ENCODE measurements around the gene EDA. TPM values are rescaled to one million over a fixed set of nuclear protein-coding genes. Genes with fewer than 3 reads are reported as not detected.

Gene EDA
- total RNA-seq, 2 experiments from 2014 or later = 1.8 to 3.9 TPM

DNA sequence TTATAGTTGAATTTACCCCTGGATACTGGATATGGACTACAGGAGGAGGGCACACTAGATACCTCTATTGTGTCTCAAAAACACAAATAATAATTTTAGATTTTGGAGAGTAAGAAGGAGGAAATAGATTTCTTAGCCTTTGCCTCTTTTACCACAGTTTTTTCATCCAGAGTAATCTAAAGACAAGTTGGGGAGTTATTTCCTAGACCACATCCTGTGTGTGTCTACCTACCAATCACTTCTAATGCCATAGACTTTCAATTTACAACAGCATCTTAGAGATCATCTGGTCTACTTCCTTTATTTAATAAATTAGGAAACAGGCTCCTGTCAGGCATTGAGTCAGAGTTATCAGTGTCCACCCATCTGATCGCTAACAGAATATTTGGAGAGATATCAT is 191.5 kb downstream of the EDA start:
- TF ChIP-seq EZH2phosphoT487 (IDR thresholded peaks at IDR 0.05; ENCODE audit: borderline replicate concordance, low read depth, low read length) = no peak
- TF ChIP-seq, protein P1, sequence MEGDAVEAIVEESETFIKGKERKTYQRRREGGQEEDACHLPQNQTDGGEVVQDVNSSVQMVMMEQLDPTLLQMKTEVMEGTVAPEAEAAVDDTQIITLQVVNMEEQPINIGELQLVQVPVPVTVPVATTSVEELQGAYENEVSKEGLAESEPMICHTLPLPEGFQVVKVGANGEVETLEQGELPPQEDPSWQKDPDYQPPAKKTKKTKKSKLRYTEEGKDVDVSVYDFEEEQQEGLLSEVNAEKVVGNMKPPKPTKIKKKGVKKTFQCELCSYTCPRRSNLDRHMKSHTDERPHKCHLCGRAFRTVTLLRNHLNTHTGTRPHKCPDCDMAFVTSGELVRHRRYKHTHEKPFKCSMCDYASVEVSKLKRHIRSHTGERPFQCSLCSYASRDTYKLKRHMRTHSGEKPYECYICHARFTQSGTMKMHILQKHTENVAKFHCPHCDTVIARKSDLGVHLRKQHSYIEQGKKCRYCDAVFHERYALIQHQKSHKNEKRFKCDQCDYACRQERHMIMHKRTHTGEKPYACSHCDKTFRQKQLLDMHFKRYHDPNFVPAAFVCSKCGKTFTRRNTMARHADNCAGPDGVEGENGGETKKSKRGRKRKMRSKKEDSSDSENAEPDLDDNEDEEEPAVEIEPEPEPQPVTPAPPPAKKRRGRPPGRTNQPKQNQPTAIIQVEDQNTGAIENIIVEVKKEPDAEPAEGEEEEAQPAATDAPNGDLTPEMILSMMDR (conservative IDR thresholded peaks at IDR 0.05; ENCODE audit: low read length) = no peak
- CTCF ChIA-PET (ENCODE audit: unreplicated experiment) = no interaction called here

GRCh38 chrX:69808375-69808774 is 192.5 kb downstream of the EDA start:
- intact Hi-C loops (cut with micrococcal nuclease; ENCODE audit: unreplicated experiment) = no loop called here
- no peaks in the 10 kb centered on the region for H4K20me1 ChIP-seq (ENCODE audit: insufficient read depth, low read length)
- no peak for DNase-seq (ENCODE audit: low spot score)
- no peaks in the 10 kb centered on the region for H3K4me1 ChIP-seq (ENCODE audit: insufficient read depth, low read length, poor library complexity, severe bottlenecking)
- no peak overlapping the region for H2AFZ ChIP-seq (ENCODE audit: low read length)
- no peaks in the 10 kb centered on the region for H3K36me3 ChIP-seq (ENCODE audit: insufficient read depth, low read length)
- no peak overlapping the region for H3K4me3 ChIP-seq (ENCODE audit: low read depth, low read length, poor library complexity, severe bottlenecking)
- no peaks in the 10 kb centered on the region for H3K9me2 ChIP-seq (ENCODE audit: insufficient read depth, low read length)
- H3K27ac ChIP-seq (ENCODE audit: low read depth, low read length, poor library complexity, severe bottlenecking) = no peak overlapping the region
- TF ChIP-seq, protein P1 (conservative IDR thresholded peaks at IDR 0.05; ENCODE audit: low read length) = no peak
- TF ChIP-seq EZH2phosphoT487 (IDR thresholded peaks at IDR 0.05; ENCODE audit: borderline replicate concordance, low read depth, low read length) = no peak
- no peaks in the 10 kb centered on the region for H3K79me2 ChIP-seq (ENCODE audit: insufficient read depth, low read depth, low read length)
- ChIA-PET CTCF (ENCODE audit: unreplicated experiment) (no interaction called here), POLR2A (no interaction called here)
- H3K4me2 ChIP-seq (ENCODE audit: low read length) = no peak overlapping the region
- H3K9me3 ChIP-seq (ENCODE audit: low read length) = no peaks in the 10 kb centered on the region
- BruUV-seq (replicated peaks) = no TSS peak

More for the DNA sequence above, 191.5 kb downstream of the EDA start:
- POLR2A ChIA-PET = no interaction called here
- H3K4me3 ChIP-seq (ENCODE audit: low read depth, low read length, poor library complexity, severe bottlenecking) = no peak overlapping the region
- no peaks in the 10 kb centered on the region for H3K79me2 ChIP-seq (ENCODE audit: insufficient read depth, low read depth, low read length)
- H3K9me2 ChIP-seq (ENCODE audit: insufficient read depth, low read length) = no peaks in the 10 kb centered on the region
- BruUV-seq (replicated peaks) = no TSS peak
- no peaks in the 10 kb centered on the region for H4K20me1 ChIP-seq (ENCODE audit: insufficient read depth, low read length)
- no peak overlapping the region for H2AFZ ChIP-seq (ENCODE audit: low read length)
- no peak overlapping the region for H3K27ac ChIP-seq (ENCODE audit: low read depth, low read length, poor library complexity, severe bottlenecking)
- no peak for DNase-seq (ENCODE audit: low spot score)
- H3K4me1 ChIP-seq (ENCODE audit: insufficient read depth, low read length, poor library complexity, severe bottlenecking) = no peaks in the 10 kb centered on the region
- intact Hi-C loops (cut with micrococcal nuclease; ENCODE audit: unreplicated experiment) = no loop called here
- H3K36me3 ChIP-seq (ENCODE audit: insufficient read depth, low read length) = no peaks in the 10 kb centered on the region
- no peak overlapping the region for H3K4me2 ChIP-seq (ENCODE audit: low read length)
- H3K9me3 ChIP-seq (ENCODE audit: low read length) = no peaks in the 10 kb centered on the region

DNA sequence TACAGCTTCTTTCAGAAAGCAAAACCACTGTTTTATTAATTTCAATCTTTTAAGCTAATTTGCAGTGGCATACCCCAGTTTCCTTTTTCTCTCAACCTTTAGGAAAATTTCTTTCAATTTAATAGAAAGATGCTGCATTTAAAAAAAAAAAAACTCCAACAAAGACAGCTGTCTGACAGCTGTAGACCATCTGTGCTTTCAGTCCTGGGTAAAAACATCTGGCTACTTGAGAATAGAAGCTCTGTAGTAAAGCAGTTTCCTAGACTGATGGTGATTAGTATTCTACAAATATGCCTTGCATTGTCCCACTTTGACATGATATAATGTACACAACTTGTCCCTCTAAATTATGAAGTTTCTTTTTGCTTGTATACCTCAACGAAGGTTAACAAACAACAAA is 197.8 kb downstream of the EDA start:
- Histone ChIP-seq H2AFZ (ENCODE audit: low read length) (no peak overlapping the region), H3K79me2 (ENCODE audit: insufficient read depth, low read depth, low read length) (no peaks in the 10 kb centered on the region), H3K36me3 (ENCODE audit: insufficient read depth, low read length) (no peaks in the 10 kb centered on the region), H3K27ac (ENCODE audit: low read depth, low read length, poor library complexity, severe bottlenecking) (no peak overlapping the region), H3K9me3 (ENCODE audit: low read length) (no peaks in the 10 kb centered on the region), H3K4me3 (ENCODE audit: low read depth, low read length, poor library complexity, severe bottlenecking) (no peak overlapping the region), H3K9me2 (ENCODE audit: insufficient read depth, low read length) (no peaks in the 10 kb centered on the region), H3K4me1 (ENCODE audit: insufficient read depth, low read length, poor library complexity, severe bottlenecking) (no peaks in the 10 kb centered on the region), H3K4me2 (ENCODE audit: low read length) (no peak overlapping the region), H4K20me1 (ENCODE audit: insufficient read depth, low read length) (no peaks in the 10 kb centered on the region)
- no peak for DNase-seq (ENCODE audit: low spot score)
- no peak for TF ChIP-seq EZH2phosphoT487 (IDR thresholded peaks at IDR 0.05; ENCODE audit: borderline replicate concordance, low read depth, low read length)
- TF ChIP-seq, protein P1 (conservative IDR thresholded peaks at IDR 0.05; ENCODE audit: low read length) = no peak
- intact Hi-C loops (cut with micrococcal nuclease; ENCODE audit: unreplicated experiment) = no loop called here
- BruUV-seq (replicated peaks) = no TSS peak
- ChIA-PET POLR2A (no interaction called here), CTCF (ENCODE audit: unreplicated experiment) (no interaction called here)

Data from OCI-LY7 (cell line).